ENCODE results near the gene DCC.

The DCC gene

GRCh38 chr18:52898485-52899058 lies 558.6 kb downstream of the DCC start:
- Histone ChIP-seq H3K4me2 (ENCODE audit: low read length) (no peak overlapping the region), H3K79me2 (ENCODE audit: control insufficient read depth, low read length) (no peaks in the 10 kb centered on the region), H3K27ac (ENCODE audit: low read depth, low read length) (no peak overlapping the region), H3K4me1 (ENCODE audit: control insufficient read depth, low read length) (no peaks in the 10 kb centered on the region), H4K20me1 (ENCODE audit: control insufficient read depth, insufficient read depth, low read depth, low read length) (no peaks in the 10 kb centered on the region), H3K27me3 (ENCODE audit: control insufficient read depth, low read length) (no peaks in the 10 kb centered on the region), H3F3A (ENCODE audit: control insufficient read depth, insufficient read depth) (no peaks in the 10 kb centered on the region), H3K9me2 (replicated peaks; ENCODE audit: control insufficient read depth, low read length) (no peaks in the 10 kb centered on the region), H3K9me3 (ENCODE audit: control insufficient read depth, insufficient read depth, low read length) (no peaks in the 10 kb centered on the region), H3K4me3 (ENCODE audit: low read length) (no peak overlapping the region), H3K36me3 (ENCODE audit: control insufficient read depth, low read length) (no peaks in the 10 kb centered on the region)
- TF ChIP-seq EZH2phosphoT487 (IDR thresholded peaks at IDR 0.05; ENCODE audit: borderline replicate concordance, low read length) = no peak
- TF ChIP-seq, protein P1, sequence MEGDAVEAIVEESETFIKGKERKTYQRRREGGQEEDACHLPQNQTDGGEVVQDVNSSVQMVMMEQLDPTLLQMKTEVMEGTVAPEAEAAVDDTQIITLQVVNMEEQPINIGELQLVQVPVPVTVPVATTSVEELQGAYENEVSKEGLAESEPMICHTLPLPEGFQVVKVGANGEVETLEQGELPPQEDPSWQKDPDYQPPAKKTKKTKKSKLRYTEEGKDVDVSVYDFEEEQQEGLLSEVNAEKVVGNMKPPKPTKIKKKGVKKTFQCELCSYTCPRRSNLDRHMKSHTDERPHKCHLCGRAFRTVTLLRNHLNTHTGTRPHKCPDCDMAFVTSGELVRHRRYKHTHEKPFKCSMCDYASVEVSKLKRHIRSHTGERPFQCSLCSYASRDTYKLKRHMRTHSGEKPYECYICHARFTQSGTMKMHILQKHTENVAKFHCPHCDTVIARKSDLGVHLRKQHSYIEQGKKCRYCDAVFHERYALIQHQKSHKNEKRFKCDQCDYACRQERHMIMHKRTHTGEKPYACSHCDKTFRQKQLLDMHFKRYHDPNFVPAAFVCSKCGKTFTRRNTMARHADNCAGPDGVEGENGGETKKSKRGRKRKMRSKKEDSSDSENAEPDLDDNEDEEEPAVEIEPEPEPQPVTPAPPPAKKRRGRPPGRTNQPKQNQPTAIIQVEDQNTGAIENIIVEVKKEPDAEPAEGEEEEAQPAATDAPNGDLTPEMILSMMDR (IDR thresholded peaks at IDR 0.05; ENCODE audit: low read depth, low read length, poor library complexity, severe bottlenecking) = no peak

GRCh38 chr18:52902188-52902587 lies 562.2 kb downstream of the DCC start:
- no peaks in the 10 kb centered on the region for H3K27me3 ChIP-seq (ENCODE audit: control insufficient read depth, low read length)
- H3K4me1 ChIP-seq (ENCODE audit: control insufficient read depth, low read length) = no peaks in the 10 kb centered on the region
- no peaks in the 10 kb centered on the region for H3F3A ChIP-seq (ENCODE audit: control insufficient read depth, insufficient read depth)
- no peaks in the 10 kb centered on the region for H4K20me1 ChIP-seq (ENCODE audit: control insufficient read depth, insufficient read depth, low read depth, low read length)
- no peaks in the 10 kb centered on the region for H3K79me2 ChIP-seq (ENCODE audit: control insufficient read depth, low read length)
- H3K9me2 ChIP-seq (replicated peaks; ENCODE audit: control insufficient read depth, low read length) = no peaks in the 10 kb centered on the region
- H3K27ac ChIP-seq (ENCODE audit: low read depth, low read length) = no peak overlapping the region
- no peak for TF ChIP-seq EZH2phosphoT487 (IDR thresholded peaks at IDR 0.05; ENCODE audit: borderline replicate concordance, low read length)
- TF ChIP-seq, protein P1 (IDR thresholded peaks at IDR 0.05; ENCODE audit: low read depth, low read length, poor library complexity, severe bottlenecking) = no peak
- H3K9me3 ChIP-seq (ENCODE audit: control insufficient read depth, insufficient read depth, low read length) = no peaks in the 10 kb centered on the region
- H3K36me3 ChIP-seq (ENCODE audit: control insufficient read depth, low read length) = no peaks in the 10 kb centered on the region
- H3K4me2 ChIP-seq (ENCODE audit: low read length) = no peak overlapping the region
- no peak overlapping the region for H3K4me3 ChIP-seq (ENCODE audit: low read length)

DNA sequence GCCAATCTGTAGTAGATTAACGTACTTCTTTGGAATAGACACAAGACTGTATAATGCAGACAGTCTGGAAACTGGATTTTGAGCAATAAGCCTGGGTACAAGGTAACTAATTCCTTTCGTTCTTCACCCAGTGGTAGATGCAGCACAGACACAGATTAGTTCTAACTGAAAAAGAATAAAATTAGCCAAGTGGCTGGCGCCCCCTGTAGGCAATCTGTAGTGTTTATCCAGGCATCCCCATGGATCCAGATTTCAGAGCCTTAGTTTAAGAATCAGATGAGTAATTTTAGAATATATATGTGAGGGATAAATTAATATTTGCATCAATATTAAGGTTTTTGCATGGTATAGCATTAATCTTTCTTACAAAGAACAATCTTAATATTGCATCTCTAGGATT lies 563.9 kb downstream of the DCC start:
- H3K9me3 ChIP-seq (ENCODE audit: control insufficient read depth, insufficient read depth, low read length) = no peaks in the 10 kb centered on the region
- H3K27ac ChIP-seq (ENCODE audit: low read depth, low read length) = no peak overlapping the region
- H3F3A ChIP-seq (ENCODE audit: control insufficient read depth, insufficient read depth) = no peaks in the 10 kb centered on the region
- no peaks in the 10 kb centered on the region for H4K20me1 ChIP-seq (ENCODE audit: control insufficient read depth, insufficient read depth, low read depth, low read length)
- H3K4me1 ChIP-seq (ENCODE audit: control insufficient read depth, low read length) = no peaks in the 10 kb centered on the region
- H3K27me3 ChIP-seq (ENCODE audit: control insufficient read depth, low read length) = no peaks in the 10 kb centered on the region
- H3K36me3 ChIP-seq (ENCODE audit: control insufficient read depth, low read length) = no peaks in the 10 kb centered on the region
- H3K4me3 ChIP-seq (ENCODE audit: low read length) = no peak overlapping the region
- no peak overlapping the region for H3K4me2 ChIP-seq (ENCODE audit: low read length)
- H3K79me2 ChIP-seq (ENCODE audit: control insufficient read depth, low read length) = no peaks in the 10 kb centered on the region
- no peaks in the 10 kb centered on the region for H3K9me2 ChIP-seq (replicated peaks; ENCODE audit: control insufficient read depth, low read length)
- no peak for TF ChIP-seq EZH2phosphoT487 (IDR thresholded peaks at IDR 0.05; ENCODE audit: borderline replicate concordance, low read length)
- TF ChIP-seq, protein P1 (IDR thresholded peaks at IDR 0.05; ENCODE audit: low read depth, low read length, poor library complexity, severe bottlenecking) = peak; percentile 73
